KBM-7 (cell line): ENCODE data around the gene FAF1.

Experiments used
- DNase-seq: peaks from one replicate; pipeline ENCODE4 v3.0.0-alpha.2; 2015
- in situ Hi-C: fragments of 300-500 bp; cut with MboI; formaldehyde crosslinking; loops from 2 replicates; pipeline ENCODE4 v1.14.3; 2020; ENCODE audit warnings: low sequenced_read_pairs, low pct_unique_long_range_greater_than_20kb, mixed read lengths

The FAF1 gene

GRCh38 chr1:50978852-50979781, 19.1 kb upstream of the FAF1 start:
- peak; percentile 81 for DNase-seq
- in situ Hi-C loops, result no loop called here

GRCh38 chr1:50978144-50978851, 18.2 kb upstream of the FAF1 start:
- DNase-seq, result peak; percentile 82
- in situ Hi-C loops, result no loop called here

GRCh38 chr1:50977575-50978143, 17.6 kb upstream of the FAF1 start:
- in situ Hi-C loops, result no loop called here
- no peak for DNase-seq

- in situ Hi-C loops, result no loop called here
- DNase-seq, result peak; percentile 88
These were observed 17.0 kb upstream of the FAF1 start for GRCh38 chr1:50976890-50977574.

- in situ Hi-C loops, result no loop called here
- peak; percentile 59 for DNase-seq
These were observed 16.2 kb upstream of the FAF1 start for GRCh38 chr1:50976111-50976889.

- DNase-seq, result peak; percentile 46
- in situ Hi-C loops, result no loop called here
These were observed 15.4 kb upstream of the FAF1 start for GRCh38 chr1:50975436-50975835.

GRCh38 chr1:50974618-50974935, 14.5 kb upstream of the FAF1 start:
- peak; percentile 66 for DNase-seq
- in situ Hi-C loops, result no loop called here

- in situ Hi-C loops, result no loop called here
- DNase-seq, result peak; percentile 67
These were observed 14.0 kb upstream of the FAF1 start for GRCh38 chr1:50973875-50974617.

GRCh38 chr1:50973255-50973654, 13.2 kb upstream of the FAF1 start:
- in situ Hi-C loops, result no loop called here
- DNase-seq, result no peak

- in situ Hi-C loops, result no loop called here
- DNase-seq, result peak; percentile 74
These were observed 12.7 kb upstream of the FAF1 start for GRCh38 chr1:50972766-50973165.

GRCh38 chr1:50971748-50972305, 11.8 kb upstream of the FAF1 start:
- DNase-seq, result peak; percentile 52
- in situ Hi-C loops, result no loop called here

- in situ Hi-C loops, result no loop called here
- DNase-seq, result peak; percentile 58
These were observed 11.0 kb upstream of the FAF1 start for GRCh38 chr1:50970931-50971582.

- in situ Hi-C loops, result no loop called here
These were observed 10.4 kb upstream of the FAF1 start for GRCh38 chr1:50970509-50970887.

GRCh38 chr1:50969611-50970508, 9.8 kb upstream of the FAF1 start, which contains the start of gene CDKN2C:
CDKN2C (plus strand) TSS chr1:50970245; CDS start chr1:50970369, 124 bp downstream.
- peak; percentile 94 for DNase-seq
- in situ Hi-C loops, result no loop called here

More at GRCh38 chr1:50970509-50970887, 10.4 kb upstream of the FAF1 start:
- DNase-seq, result no peak

- no peak for DNase-seq
- in situ Hi-C loops, result no loop called here
These were observed 8.9 kb upstream of the FAF1 start for GRCh38 chr1:50968821-50969610.
